Measurements from ENCODE around the gene TFCP2L1. TPM values are rescaled to one million over a fixed set of nuclear protein-coding genes. Genes with fewer than 3 reads are reported as not detected.

TFCP2L1 gene
- total and polyA plus RNA-seq, 5 experiments from 2014 or later, result 0.53 TPM; not detected in 4

GRCh38 chr2:121187351-121187981 lies 97.5 kb downstream of the TFCP2L1 start:
- Mint-ChIP-seq H3K36me3 (no peaks in the 10 kb centered on the region), H3K4me3 (no peak overlapping the region), H3K9me3 (no peaks in the 10 kb centered on the region), H3K27me3 (peaks cover 0 to 5% (median 0%) of the 10 kb centered on the region in 5 donors), H3K27ac (no peak overlapping the region), H3K4me1 (no peaks in the 10 kb centered on the region)
- ATAC-seq (no peak), DNase-seq (no peak)
- POLR2A ChIA-PET, result no interaction called here

GRCh38 chr2:121186261-121186660 lies 98.7 kb downstream of the TFCP2L1 start:
- POLR2A ChIA-PET, result no interaction called here
- H3K27ac Mint-ChIP-seq, result no peak overlapping the region
- H3K4me3 Mint-ChIP-seq, result no peak overlapping the region
- no peak for ATAC-seq
- H3K27me3 Mint-ChIP-seq, result peaks cover 0 to 5% (median 0%) of the 10 kb centered on the region in 5 donors
- H3K4me1 Mint-ChIP-seq, result no peaks in the 10 kb centered on the region
- H3K36me3 Mint-ChIP-seq, result no peaks in the 10 kb centered on the region
- DNase-seq, result no peak
- no peaks in the 10 kb centered on the region for H3K9me3 Mint-ChIP-seq

GRCh38 chr2:121185571-121186074 lies 99.4 kb downstream of the TFCP2L1 start:
- POLR2A ChIA-PET, result no interaction called here
- no peak for ATAC-seq
- Mint-ChIP-seq H3K36me3 (no peaks in the 10 kb centered on the region), H3K27ac (no peak overlapping the region), H3K9me3 (no peaks in the 10 kb centered on the region), H3K4me1 (no peaks in the 10 kb centered on the region), H3K4me3 (no peak overlapping the region), H3K27me3 (peaks cover 0 to 5% (median 0%) of the 10 kb centered on the region in 5 donors)
- DNase-seq, result no peak

GRCh38 chr2:121185111-121185510 lies 99.9 kb downstream of the TFCP2L1 start:
- DNase-seq, result no peak
- no peaks in the 10 kb centered on the region for H3K4me1 Mint-ChIP-seq
- POLR2A ChIA-PET, result no interaction called here
- no peaks in the 10 kb centered on the region for H3K36me3 Mint-ChIP-seq
- H3K27ac Mint-ChIP-seq, result no peak overlapping the region
- no peak overlapping the region for H3K4me3 Mint-ChIP-seq
- H3K9me3 Mint-ChIP-seq, result no peaks in the 10 kb centered on the region
- peaks cover 0 to 5% (median 0%) of the 10 kb centered on the region in 5 donors for H3K27me3 Mint-ChIP-seq
- no peak for ATAC-seq

- no peak overlapping the region for H3K4me3 Mint-ChIP-seq
- H3K9me3 Mint-ChIP-seq, result no peaks in the 10 kb centered on the region
- peaks cover 0 to 5% (median 0%) of the 10 kb centered on the region in 5 donors for H3K27me3 Mint-ChIP-seq
- ATAC-seq (no peak), DNase-seq (no peak)
- POLR2A ChIA-PET, result no interaction called here
- H3K27ac Mint-ChIP-seq, result no peak overlapping the region
- H3K36me3 Mint-ChIP-seq, result no peaks in the 10 kb centered on the region
- H3K4me1 Mint-ChIP-seq, result no peaks in the 10 kb centered on the region
Observed at GRCh38 chr2:121184248-121184862, 100.6 kb downstream of the TFCP2L1 start.

GRCh38 chr2:121182520-121182919 lies 102.5 kb downstream of the TFCP2L1 start:
- Mint-ChIP-seq H3K27me3 (peaks cover 0 to 10% (median 4%) of the 10 kb centered on the region in 5 donors), H3K27ac (no peak overlapping the region), H3K9me3 (no peaks in the 10 kb centered on the region), H3K4me3 (no peak overlapping the region), H3K36me3 (no peaks in the 10 kb centered on the region), H3K4me1 (no peaks in the 10 kb centered on the region)
- POLR2A ChIA-PET, result no interaction called here
- DNase-seq (no peak), ATAC-seq (no peak)

GRCh38 chr2:121179467-121179866 lies 105.5 kb downstream of the TFCP2L1 start:
- Mint-ChIP-seq H3K36me3 (no peaks in the 10 kb centered on the region), H3K4me3 (no peak overlapping the region), H3K27me3 (peaks cover 5 to 26% (median 9%) of the 10 kb centered on the region in 5 donors), H3K9me3 (no peaks in the 10 kb centered on the region), H3K4me1 (no peaks in the 10 kb centered on the region), H3K27ac (no peak overlapping the region)
- POLR2A ChIA-PET, result no interaction called here
- DNase-seq (no peak), ATAC-seq (no peak)

GRCh38 chr2:121178730-121179129 lies 106.3 kb downstream of the TFCP2L1 start:
- DNase-seq (no peak), ATAC-seq (no peak)
- POLR2A ChIA-PET, result no interaction called here
- H3K27me3 Mint-ChIP-seq, result peaks cover 5 to 30% (median 11%) of the 10 kb centered on the region in 5 donors
- no peak overlapping the region for H3K4me3 Mint-ChIP-seq
- no peaks in the 10 kb centered on the region for H3K4me1 Mint-ChIP-seq
- no peaks in the 10 kb centered on the region for H3K36me3 Mint-ChIP-seq
- no peak overlapping the region for H3K27ac Mint-ChIP-seq
- H3K9me3 Mint-ChIP-seq, result no peaks in the 10 kb centered on the region

- peaks cover 5 to 39% (median 14%) of the 10 kb centered on the region in 5 donors for H3K27me3 Mint-ChIP-seq
- no peaks in the 10 kb centered on the region for H3K36me3 Mint-ChIP-seq
- H3K27ac Mint-ChIP-seq, result no peak overlapping the region
- no peak overlapping the region for H3K4me3 Mint-ChIP-seq
- H3K4me1 Mint-ChIP-seq, result no peaks in the 10 kb centered on the region
- H3K9me3 Mint-ChIP-seq, result peaks cover 0 to 4% (median 0%) of the 10 kb centered on the region in 9 donors
- DNase-seq (no peak), ATAC-seq (no peak)
- POLR2A ChIA-PET, result no interaction called here
Observed at GRCh38 chr2:121177896-121178295, 107.1 kb downstream of the TFCP2L1 start.

- Mint-ChIP-seq H3K36me3 (peaks cover 0 to 10% (median 0%) of the 10 kb centered on the region in 3 donors), H3K27ac (no peak overlapping the region), H3K4me3 (no peak overlapping the region), H3K4me1 (no peaks in the 10 kb centered on the region), H3K9me3 (peaks cover 9 to 24% (median 15%) of the 10 kb centered on the region in 9 donors), H3K27me3 (peaks cover 12 to 64% (median 22%) of the 10 kb centered on the region in 5 donors)
- ATAC-seq, result no peak
- POLR2A ChIA-PET, result no interaction called here
- DNase-seq, result no peak
Observed at GRCh38 chr2:121175326-121175725, 109.7 kb downstream of the TFCP2L1 start.

- Mint-ChIP-seq H3K27me3 (peaks cover 14 to 72% (median 18%) of the 10 kb centered on the region in 5 donors), H3K4me1 (no peaks in the 10 kb centered on the region), H3K9me3 (peaks cover 9 to 30% (median 18%) of the 10 kb centered on the region in 9 donors), H3K36me3 (peaks cover 0 to 14% (median 0%) of the 10 kb centered on the region in 3 donors), H3K4me3 (no peak overlapping the region), H3K27ac (no peak overlapping the region)
- ATAC-seq, result no peak
- DNase-seq, result no peak
- POLR2A ChIA-PET, result no interaction called here
Observed at GRCh38 chr2:121173806-121174205, 111.2 kb downstream of the TFCP2L1 start.

- Mint-ChIP-seq H3K36me3 (peaks cover 0 to 14% (median 0%) of the 10 kb centered on the region in 3 donors), H3K27ac (no peak overlapping the region), H3K4me1 (no peaks in the 10 kb centered on the region), H3K4me3 (no peak overlapping the region), H3K27me3 (peaks cover 14 to 69% (median 18%) of the 10 kb centered on the region in 5 donors), H3K9me3 (peaks cover 9 to 30% (median 18%) of the 10 kb centered on the region in 9 donors)
- ATAC-seq (no peak), DNase-seq (no peak)
- POLR2A ChIA-PET, result no interaction called here
Observed at GRCh38 chr2:121173112-121173511, 111.9 kb downstream of the TFCP2L1 start.

GRCh38 chr2:121172456-121172855 lies 112.5 kb downstream of the TFCP2L1 start:
- Mint-ChIP-seq H3K9me3 (peaks cover 9 to 30% (median 18%) of the 10 kb centered on the region in 9 donors), H3K36me3 (peaks cover 0 to 14% (median 0%) of the 10 kb centered on the region in 3 donors), H3K27me3 (peaks cover 15 to 64% (median 18%) of the 10 kb centered on the region in 5 donors), H3K4me3 (no peak overlapping the region), H3K27ac (no peak overlapping the region), H3K4me1 (no peaks in the 10 kb centered on the region)
- ATAC-seq (no peak), DNase-seq (no peak)
- POLR2A ChIA-PET, result no interaction called here
